Measurements from ENCODE around the gene RAB11FIP5. TPM values are rescaled to one million over a fixed set of nuclear protein-coding genes. Genes with fewer than 3 reads are reported as not detected.

Gene RAB11FIP5
- total and polyA plus RNA-seq, 4 donors: 10.0 to 23.8 (median 11.8) TPM

DNA sequence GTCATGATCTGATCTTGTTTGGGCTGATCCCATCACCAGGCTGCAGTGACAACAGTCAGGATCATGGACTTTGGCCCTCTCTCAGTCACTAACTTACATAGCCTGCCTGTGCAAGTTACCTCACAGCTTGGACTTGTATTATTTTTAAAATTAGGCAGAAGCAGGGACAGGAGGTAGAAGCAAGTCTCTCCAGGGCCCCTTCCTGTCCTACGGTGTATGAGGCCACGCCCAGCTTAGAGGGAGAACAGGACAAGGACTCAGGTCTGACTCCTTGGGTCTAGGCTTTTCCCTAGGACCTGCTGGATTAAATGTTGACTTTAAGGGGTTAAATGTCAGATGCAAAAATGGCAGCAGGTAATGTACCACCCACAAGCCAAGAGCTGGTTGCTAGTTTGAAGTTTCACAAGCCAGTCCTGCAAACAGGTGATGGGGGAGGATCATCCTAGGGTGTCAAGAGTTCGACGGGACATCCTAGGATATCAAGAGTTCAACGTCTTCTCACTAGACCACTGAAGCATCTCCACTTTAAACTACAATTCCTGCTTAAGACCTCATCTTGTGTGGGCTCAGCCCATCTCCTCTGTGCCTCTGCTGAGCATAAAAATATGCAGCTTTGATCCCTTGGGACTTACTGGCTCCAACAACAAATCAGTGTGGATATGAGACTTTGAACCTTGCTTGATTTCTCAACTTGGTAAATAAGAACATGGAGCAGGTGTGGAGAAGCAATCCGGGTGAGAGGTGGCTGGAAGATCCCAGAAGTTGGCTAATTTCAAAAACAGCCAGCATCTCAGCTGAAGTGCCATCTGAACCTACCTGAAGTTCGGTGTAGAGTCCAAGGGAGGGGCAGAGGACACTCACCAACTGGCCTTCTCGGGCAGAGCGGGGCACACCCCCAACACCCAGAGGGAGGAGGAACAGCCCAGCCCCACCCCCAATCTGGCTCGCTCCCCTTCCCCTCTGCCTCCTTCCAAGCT, 80.7 kb downstream of the RAB11FIP5 start:
- H3K4me1 ChIP-seq (ENCODE audit: control insufficient read depth in 5 of 5, insufficient read depth in 5 of 5, low read length in 5 of 5): no peaks in the 10 kb centered on the region
- ATAC-seq (ENCODE audit: insufficient read depth, low FRiP score) (no peak), DNase-seq (no peak)
- no peaks in the 10 kb centered on the region for H3K27me3 ChIP-seq (ENCODE audit: control insufficient read depth in 3 of 3, insufficient read depth in 3 of 3, low read length in 2 of 3)
- H3K9me3 ChIP-seq (ENCODE audit: control insufficient read depth in 4 of 4, insufficient read depth in 3 of 4, low read length in 3 of 4): peaks cover 0 to 2% (median 0%) of the 10 kb centered on the region in 4 donors
- H3K4me3 ChIP-seq: no peak overlapping the region
- TF ChIP-seq, protein P1, sequence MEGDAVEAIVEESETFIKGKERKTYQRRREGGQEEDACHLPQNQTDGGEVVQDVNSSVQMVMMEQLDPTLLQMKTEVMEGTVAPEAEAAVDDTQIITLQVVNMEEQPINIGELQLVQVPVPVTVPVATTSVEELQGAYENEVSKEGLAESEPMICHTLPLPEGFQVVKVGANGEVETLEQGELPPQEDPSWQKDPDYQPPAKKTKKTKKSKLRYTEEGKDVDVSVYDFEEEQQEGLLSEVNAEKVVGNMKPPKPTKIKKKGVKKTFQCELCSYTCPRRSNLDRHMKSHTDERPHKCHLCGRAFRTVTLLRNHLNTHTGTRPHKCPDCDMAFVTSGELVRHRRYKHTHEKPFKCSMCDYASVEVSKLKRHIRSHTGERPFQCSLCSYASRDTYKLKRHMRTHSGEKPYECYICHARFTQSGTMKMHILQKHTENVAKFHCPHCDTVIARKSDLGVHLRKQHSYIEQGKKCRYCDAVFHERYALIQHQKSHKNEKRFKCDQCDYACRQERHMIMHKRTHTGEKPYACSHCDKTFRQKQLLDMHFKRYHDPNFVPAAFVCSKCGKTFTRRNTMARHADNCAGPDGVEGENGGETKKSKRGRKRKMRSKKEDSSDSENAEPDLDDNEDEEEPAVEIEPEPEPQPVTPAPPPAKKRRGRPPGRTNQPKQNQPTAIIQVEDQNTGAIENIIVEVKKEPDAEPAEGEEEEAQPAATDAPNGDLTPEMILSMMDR (IDR thresholded peaks at IDR 0.05; ENCODE audit: control extremely low read depth, extremely low read depth): no peak
- no peak overlapping the region for H3K9ac ChIP-seq (ENCODE audit: insufficient read depth in 1 of 2, low read length in 2 of 2)
- no peak overlapping the region for H3K27ac ChIP-seq (ENCODE audit: low read depth in 1 of 2, low read length in 1 of 2)
- WGBS, 2 donors: 81 to 84% methylated on average over 10 of the region's 10 CpGs
- no peaks in the 10 kb centered on the region for H3K36me3 ChIP-seq (ENCODE audit: control insufficient read depth in 4 of 4, insufficient read depth in 4 of 4, low read length in 4 of 4)

DNA sequence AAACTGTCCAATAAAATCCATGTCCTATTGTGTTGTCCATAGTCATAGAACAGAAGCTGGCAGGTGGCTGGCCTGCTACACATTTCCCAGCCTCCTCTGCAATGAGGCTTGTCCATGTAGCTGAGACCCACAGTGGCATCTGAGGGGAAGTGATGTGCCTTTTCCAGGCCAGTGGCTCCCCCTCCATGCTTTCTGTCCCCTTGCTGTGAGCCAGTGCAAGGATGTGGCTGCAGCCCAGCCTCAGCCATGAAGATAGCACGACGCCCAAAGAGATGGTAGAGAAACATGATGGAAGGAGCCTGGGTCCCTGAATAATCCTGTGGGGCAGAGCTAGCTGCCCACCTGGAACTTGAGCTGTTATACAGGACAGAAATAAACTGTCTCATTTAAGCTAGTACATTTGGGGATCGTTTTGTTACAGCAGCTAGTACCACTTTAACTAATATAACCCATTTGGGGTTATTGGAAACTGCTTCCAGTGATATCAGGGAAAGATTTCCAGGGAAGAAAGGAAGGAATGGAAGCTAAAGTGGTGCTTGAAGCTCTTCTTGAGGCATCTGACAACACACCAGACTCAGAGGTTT, 81.6 kb downstream of the RAB11FIP5 start:
- Histone ChIP-seq H3K9ac (ENCODE audit: insufficient read depth in 1 of 2, low read length in 2 of 2) (no peak overlapping the region), H3K9me3 (ENCODE audit: control insufficient read depth in 4 of 4, insufficient read depth in 3 of 4, low read length in 3 of 4) (peaks cover 0 to 2% (median 0%) of the 10 kb centered on the region in 4 donors), H3K27ac (ENCODE audit: low read depth in 1 of 2, low read length in 1 of 2) (no peak overlapping the region), H3K4me3 (no peak overlapping the region), H3K27me3 (ENCODE audit: control insufficient read depth in 3 of 3, insufficient read depth in 3 of 3, low read length in 2 of 3) (no peaks in the 10 kb centered on the region), H3K4me1 (ENCODE audit: control insufficient read depth in 5 of 5, insufficient read depth in 5 of 5, low read length in 5 of 5) (no peaks in the 10 kb centered on the region), H3K36me3 (ENCODE audit: control insufficient read depth in 4 of 4, insufficient read depth in 4 of 4, low read length in 4 of 4) (no peaks in the 10 kb centered on the region)
- 95 to 100% methylated on average over 3 of the region's 3 CpGs for WGBS, 2 donors
- ATAC-seq (ENCODE audit: insufficient read depth, low FRiP score) (no peak), DNase-seq (no peak)
- TF ChIP-seq, protein P1 (IDR thresholded peaks at IDR 0.05; ENCODE audit: control extremely low read depth, extremely low read depth): no peak

DNA sequence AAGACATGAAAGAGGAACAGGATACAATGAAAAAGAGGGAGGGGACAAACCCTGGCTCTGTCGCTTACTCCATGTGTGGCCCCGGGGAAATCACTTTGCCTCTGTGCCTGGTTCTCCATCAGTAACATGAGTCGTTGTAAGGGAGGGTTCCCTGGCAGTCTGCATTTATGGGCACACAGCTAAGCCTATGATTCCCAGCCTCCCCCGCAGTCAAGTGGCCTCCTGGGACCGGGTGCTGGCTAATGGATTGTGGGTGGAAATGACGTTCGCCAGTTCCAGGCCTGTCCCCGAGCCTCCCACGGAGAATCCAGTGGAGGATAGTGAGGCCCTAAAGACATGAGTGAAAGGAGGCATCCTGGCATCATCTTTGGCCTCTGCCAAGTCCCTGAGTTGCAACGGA, 83.9 kb downstream of the RAB11FIP5 start:
- Histone ChIP-seq H3K27ac (ENCODE audit: low read depth in 1 of 2, low read length in 1 of 2) (no peak overlapping the region), H3K9ac (ENCODE audit: insufficient read depth in 1 of 2, low read length in 2 of 2) (no peak overlapping the region), H3K27me3 (ENCODE audit: control insufficient read depth in 3 of 3, insufficient read depth in 3 of 3, low read length in 2 of 3) (no peaks in the 10 kb centered on the region), H3K36me3 (ENCODE audit: control insufficient read depth in 4 of 4, insufficient read depth in 4 of 4, low read length in 4 of 4) (no peaks in the 10 kb centered on the region), H3K4me1 (ENCODE audit: control insufficient read depth in 5 of 5, insufficient read depth in 5 of 5, low read length in 5 of 5) (no peaks in the 10 kb centered on the region), H3K4me3 (no peak overlapping the region), H3K9me3 (ENCODE audit: control insufficient read depth in 4 of 4, insufficient read depth in 3 of 4, low read length in 3 of 4) (peaks cover 0 to 2% (median 0%) of the 10 kb centered on the region in 4 donors)
- 81 to 86% methylated on average over 10 of the region's 10 CpGs for WGBS, 2 donors
- DNase-seq (no peak), ATAC-seq (ENCODE audit: insufficient read depth, low FRiP score) (no peak)
- TF ChIP-seq, protein P1 (IDR thresholded peaks at IDR 0.05; ENCODE audit: control extremely low read depth, extremely low read depth): no peak

Data from lung (tissue), 12 donors.